GM19238 (cell line): Measurements from ENCODE around the gene TRIM29.

Experiments used
- DNase-seq: peaks from one replicate; pipeline ENCODE4 v3.0.0; 2011; ENCODE audit warnings: low spot score; ENCODE audit not compliant: insufficient read length

TRIM29 gene

DNA sequence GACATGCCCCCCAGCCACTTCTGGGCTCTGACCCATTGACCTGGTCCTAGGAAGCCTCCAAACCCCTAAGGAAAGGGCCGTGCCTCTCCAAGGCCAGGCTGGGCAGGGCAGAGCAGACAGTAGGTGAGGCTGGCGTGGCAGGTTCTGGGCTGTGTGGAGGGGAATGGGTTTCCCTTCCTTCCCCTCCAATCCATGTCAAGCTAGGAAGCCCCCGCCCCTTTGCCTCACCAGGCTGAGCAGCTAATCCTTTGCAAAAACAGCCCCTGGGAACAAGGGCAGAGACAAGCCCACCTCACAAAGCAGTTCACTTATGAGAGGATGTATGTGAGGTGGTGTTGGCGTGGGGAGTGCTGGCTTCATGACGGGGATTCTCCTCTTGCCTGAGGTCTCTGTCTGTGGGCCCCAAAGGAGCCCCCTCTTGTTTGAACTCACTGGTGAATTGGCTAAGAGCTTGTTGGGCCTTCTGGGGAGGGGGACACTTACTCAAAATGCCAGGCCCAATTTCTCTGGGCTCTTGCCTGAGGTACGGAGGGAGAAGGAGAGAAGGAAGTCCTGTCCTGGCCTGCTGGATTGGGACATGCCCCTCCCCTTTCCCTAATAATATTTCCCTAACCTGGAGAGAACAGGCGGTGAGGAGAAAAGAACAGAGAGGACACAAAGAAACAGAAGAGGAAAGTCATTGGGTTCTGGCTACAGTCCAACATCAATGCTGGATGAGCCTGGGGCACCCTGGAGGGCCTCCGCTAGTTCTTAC, 1.6 kb upstream of the TRIM29 start:
- no peak for DNase-seq

DNA sequence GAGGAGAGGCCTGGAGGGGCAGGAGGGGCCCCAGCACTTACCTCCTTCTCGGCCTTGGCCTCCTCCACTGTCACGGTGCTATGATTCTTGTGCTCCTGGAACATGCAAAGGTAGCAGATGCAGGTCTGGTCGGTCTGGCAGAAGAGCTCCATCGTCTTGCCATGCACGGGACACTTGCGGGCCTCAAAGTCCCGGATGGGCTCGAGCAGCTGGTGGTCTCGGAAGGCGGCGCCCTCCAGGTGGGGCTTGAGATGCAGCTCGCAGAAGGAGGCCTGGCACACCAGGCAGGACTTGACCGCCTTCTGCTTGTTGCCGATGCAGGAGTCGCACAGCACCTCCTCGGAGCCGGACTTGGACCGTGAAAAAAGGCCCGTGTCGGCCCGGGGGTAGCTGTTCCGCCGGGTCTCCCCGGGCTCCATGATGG, 714 bp downstream of the TRIM29 start:
- DNase-seq, result no peak

DNA sequence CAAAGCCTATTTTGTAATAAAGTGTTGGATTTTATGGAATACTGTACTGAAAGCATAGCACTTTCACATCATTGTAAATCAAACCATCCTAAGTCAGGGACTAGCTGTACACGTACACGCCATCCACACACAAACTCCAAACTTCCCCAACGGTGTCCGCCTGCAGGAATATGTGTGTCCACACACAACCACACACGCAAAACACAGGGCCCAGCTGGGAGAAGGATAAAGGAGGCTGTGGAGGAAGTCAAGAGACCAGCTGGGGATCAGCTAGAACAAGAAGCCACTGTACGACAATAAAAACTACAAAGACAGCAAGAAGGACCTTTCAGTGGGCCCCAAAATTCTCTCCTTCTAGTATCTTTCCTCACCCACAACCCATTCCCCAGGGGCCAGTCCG, 1.6 kb downstream of the TRIM29 start:
- DNase-seq, result no peak

DNA sequence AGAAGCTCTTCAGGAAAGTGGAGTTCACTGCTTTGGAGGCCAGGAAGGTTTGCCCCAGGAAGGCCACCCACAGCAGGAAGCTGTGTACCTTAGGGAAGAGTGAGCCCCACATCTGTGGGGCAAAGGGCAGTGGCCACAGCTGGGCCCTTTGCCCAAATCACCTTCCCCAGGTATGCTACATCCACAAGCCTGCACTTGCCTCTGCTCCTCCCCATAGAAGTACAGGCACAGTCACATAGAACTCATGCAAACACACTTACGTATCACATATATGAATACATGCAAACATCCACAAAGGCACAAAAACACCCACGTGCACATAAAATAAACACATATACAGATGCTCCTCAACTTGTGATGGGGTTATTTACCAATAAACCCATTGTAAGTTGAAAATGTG, 2.1 kb downstream of the TRIM29 start:
- no peak for DNase-seq

GRCh38 chr11:120134931-120135228, 3.0 kb downstream of the TRIM29 start:
- DNase-seq, result no peak

GRCh38 chr11:120134106-120134930, 3.6 kb downstream of the TRIM29 start:
- DNase-seq, result no peak

GRCh38 chr11:120133216-120134105, 4.5 kb downstream of the TRIM29 start:
- DNase-seq, result no peak

DNA sequence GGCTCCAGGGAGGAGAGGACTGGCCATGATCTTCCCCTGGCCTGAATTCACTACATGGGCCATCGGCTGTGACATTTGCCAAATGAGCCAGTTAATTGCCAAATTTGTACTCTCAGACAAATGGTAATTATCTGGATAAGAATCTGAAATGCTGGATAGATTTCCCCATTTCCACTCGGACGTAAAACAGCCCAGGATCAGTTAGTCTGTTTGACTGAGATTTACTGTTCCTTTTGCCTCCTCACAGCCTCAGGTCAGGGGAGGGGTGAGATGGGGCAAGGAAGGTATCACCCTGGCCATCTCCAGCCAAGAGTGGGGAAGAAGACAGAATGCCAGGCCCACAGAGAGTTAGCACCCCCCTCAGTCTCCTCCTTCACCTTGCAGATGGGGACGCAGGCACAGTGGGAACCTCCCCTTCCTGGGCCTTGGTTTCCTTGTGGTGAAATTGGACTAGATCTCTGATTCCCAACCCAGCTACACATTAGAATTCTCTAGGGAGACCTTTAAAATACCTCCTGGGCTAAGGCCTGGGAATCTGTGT, 5.2 kb downstream of the TRIM29 start:
- DNase-seq, result no peak

DNA sequence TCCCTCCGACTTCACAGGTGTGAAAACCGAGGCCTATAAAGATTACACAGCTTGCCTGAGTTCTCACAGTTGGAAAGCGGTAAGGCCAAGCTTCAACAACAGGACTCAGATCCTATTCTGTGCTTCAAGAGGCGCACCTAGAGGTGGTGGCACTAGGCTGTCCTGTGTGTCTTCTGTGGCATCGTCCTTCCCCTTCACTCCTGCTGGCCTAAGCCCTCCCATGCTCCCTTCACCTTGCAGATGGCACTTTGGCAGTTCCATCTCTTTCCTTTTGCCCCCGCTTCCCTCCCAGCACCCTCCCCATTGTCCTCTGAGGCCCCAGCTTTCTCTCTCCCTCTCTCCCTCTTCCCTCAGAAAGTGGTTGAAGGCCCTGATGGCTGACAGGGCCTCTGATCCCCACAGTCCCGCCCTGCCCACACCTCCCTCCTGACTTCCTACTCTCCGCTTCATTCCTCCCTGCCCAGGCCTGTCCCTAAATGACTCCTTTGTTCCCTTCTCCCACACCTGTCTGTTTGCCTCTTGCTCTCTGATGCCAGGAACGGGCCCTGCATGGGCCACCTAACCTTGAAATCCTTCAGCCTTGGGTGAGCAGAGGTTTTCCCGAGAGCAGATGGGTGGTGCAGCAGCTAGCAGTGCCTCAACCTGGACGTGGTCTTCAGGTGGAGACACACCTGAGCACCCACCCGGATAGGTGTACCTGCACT, 5.8 kb downstream of the TRIM29 start:
- DNase-seq, result no peak

GRCh38 chr11:120130991-120131760, 6.7 kb downstream of the TRIM29 start:
- no peak for DNase-seq

- no peak for DNase-seq
These were observed 7.5 kb downstream of the TRIM29 start for GRCh38 chr11:120130176-120130980.

DNA sequence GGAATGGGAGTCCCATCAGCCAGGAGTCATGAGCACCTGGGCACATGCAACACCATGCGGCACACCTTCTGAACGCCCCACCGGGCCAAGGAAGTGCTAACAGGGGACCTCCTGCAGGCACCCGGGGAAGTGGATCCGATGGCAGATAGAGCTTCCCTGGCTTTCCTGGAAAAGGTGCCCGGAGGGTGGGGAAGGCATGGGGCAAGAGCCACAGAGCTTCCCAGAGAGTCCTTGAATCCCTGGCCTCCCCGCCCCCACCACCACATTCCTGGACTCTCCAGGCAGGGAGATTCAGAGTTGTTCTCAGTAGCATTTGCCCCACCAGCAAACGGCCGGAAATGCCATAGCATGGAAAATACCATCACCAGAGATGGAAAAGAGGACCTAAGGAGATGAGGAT, 8.3 kb downstream of the TRIM29 start:
- DNase-seq, result no peak

GRCh38 chr11:120128392-120129119, 9.4 kb downstream of the TRIM29 start:
- DNase-seq, result no peak

- DNase-seq, result no peak
These were observed 10.7 kb downstream of the TRIM29 start for GRCh38 chr11:120127236-120127635.

DNA sequence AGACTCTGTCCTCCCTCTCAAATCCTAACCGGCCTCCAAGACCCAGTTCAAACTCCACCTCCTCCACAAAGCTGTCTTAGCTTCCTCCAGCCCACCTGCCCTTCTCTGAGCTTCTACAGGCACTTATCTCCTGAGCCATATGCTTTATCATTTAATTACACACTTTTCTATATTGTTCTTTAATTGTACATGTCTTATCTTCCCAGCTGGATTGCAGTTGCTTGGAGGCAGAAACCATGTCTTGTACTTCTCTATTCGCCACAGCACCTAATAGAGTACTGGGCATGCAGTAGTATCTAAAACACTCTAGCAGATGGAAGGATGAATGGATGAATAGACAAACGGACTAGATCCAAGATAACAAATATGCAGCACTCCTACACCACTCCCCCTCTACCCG, 11.3 kb downstream of the TRIM29 start:
- no peak for DNase-seq

- DNase-seq, result no peak
These were observed 12.4 kb downstream of the TRIM29 start for GRCh38 chr11:120125509-120125908.

DNA sequence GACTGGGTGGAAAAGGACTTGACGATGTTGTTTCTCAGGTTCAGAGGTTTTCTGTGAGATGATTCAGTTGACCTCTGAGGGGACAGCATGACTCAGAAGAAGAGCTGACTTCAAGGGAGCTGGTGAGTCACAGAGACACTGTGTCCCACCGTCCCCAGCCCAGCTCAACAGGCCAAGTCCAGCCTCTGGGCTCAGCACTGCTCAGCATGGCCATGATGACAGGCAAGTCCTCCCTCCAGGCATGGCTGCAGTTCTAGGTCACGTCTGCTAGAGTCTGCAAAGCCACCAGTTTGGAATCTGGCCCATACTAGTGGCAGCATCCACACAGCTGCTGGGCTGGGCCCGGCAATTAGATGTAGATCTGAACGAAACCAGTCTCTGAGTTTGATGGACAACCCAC, 12.9 kb downstream of the TRIM29 start:
- DNase-seq, result no peak

DNA sequence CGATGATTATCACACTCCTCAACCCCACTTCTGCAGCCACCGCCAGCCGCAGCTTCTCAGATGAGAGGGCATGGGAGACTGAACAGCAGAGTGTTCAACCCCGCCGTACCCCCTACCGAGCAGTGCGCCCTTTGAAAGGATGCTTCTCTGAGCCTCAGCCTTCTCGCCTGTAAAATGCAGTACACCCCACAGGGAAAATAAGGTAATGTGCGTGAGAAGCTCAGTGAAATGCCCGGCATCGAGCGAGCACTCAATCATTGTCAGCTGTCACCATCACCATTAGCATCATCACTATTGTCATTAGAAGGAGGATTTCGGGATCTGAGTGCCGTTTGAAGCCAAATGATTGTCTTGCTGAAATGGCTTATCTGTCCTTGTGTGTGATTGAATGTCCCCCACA, 13.6 kb downstream of the TRIM29 start:
- DNase-seq, result no peak

GRCh38 chr11:120123946-120124345, 14.0 kb downstream of the TRIM29 start:
- no peak for DNase-seq
